HepG2 (cell line): ENCODE results near the gene PSMD1.

Experiments
- JUN ChIP-seq: sonication (generic); formaldehyde crosslinking; IDR thresholded peaks from 2 replicates; pipeline ENCODE4 v1.4.0; 2020; ENCODE audit warnings: mild to moderate bottlenecking, missing genetic modification reagents
- NR2F2 ChIP-seq: IDR thresholded peaks from 2 replicates; pipeline ENCODE4 v1.6.1; 2012; ENCODE audit warnings: low read depth, inconsistent platforms, borderline replicate concordance
- RARG ChIP-seq: sonication (generic); formaldehyde crosslinking; IDR thresholded peaks from 2 replicates; pipeline ENCODE4 v1.4.0; 2020; ENCODE audit warnings: low read depth, mild to moderate bottlenecking, missing genetic modification reagents
- ZNF670 ChIP-seq: sonication (generic); formaldehyde crosslinking; IDR thresholded peaks from 2 replicates; pipeline ENCODE4 v1.8.0; 2022; ENCODE audit warnings: mild to moderate bottlenecking, missing genetic modification reagents, borderline replicate concordance
- TF ChIP-seq, protein P1 (sequence below): IDR thresholded peaks from 2 replicates; pipeline ENCODE4 v1.6.1; 2016

DNA sequence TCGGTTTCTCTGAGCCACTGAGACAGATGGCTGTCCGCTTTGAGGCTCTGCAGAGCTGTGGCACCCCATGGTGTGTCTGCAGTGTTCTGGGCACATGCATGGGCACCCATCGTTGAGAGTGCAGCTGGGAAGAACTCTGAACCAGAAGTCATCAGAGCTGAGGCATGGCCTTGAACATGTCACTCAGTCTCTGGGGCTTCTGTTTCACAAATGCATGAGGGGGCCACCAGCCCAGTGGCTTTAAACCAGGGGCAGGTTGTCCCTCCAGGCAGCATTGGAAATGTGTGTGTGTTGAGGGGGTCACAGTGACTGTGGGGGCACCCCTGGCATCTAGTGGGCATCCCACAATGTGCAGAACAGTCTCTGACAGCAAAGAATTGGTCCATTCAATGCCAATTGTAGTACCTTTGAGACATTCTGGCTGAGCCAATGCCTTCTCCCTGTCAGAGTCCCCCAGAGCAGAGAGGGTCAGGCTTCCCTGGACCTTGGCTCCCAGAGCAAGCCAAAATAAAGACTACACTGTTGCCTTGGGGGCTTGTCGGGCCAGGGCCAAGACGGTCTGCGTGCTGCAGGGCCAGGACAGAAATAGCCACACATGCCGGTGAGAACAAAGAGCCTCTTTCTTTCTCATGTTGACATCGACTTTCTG is 9.3 kb upstream of the PSMD1 start:
- TF ChIP-seq JUN (CRISPR knock-in tag) (no peak), NR2F2 (no peak), ZNF670 (no peak), RARG (CRISPR knock-in tag) (no peak)
- TF ChIP-seq, protein P1, sequence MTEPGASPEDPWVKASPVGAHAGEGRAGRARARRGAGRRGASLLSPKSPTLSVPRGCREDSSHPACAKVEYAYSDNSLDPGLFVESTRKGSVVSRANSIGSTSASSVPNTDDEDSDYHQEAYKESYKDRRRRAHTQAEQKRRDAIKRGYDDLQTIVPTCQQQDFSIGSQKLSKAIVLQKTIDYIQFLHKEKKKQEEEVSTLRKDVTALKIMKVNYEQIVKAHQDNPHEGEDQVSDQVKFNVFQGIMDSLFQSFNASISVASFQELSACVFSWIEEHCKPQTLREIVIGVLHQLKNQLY: no peak
